GM19397 (cell line): ENCODE data around the gene RAC2.
A peak's percentile ranks its signal among the peaks of the same experiment; 100 is the strongest.

Source experiments
- ATAC-seq: cut with Tn5 transposase; IDR thresholded peaks from one replicate; pipeline ENCODE4 v1.9.1; 2021; ENCODE audit warnings: mild to moderate bottlenecking, moderate library complexity; ENCODE audit not compliant: unreplicated experiment

The RAC2 gene

DNA sequence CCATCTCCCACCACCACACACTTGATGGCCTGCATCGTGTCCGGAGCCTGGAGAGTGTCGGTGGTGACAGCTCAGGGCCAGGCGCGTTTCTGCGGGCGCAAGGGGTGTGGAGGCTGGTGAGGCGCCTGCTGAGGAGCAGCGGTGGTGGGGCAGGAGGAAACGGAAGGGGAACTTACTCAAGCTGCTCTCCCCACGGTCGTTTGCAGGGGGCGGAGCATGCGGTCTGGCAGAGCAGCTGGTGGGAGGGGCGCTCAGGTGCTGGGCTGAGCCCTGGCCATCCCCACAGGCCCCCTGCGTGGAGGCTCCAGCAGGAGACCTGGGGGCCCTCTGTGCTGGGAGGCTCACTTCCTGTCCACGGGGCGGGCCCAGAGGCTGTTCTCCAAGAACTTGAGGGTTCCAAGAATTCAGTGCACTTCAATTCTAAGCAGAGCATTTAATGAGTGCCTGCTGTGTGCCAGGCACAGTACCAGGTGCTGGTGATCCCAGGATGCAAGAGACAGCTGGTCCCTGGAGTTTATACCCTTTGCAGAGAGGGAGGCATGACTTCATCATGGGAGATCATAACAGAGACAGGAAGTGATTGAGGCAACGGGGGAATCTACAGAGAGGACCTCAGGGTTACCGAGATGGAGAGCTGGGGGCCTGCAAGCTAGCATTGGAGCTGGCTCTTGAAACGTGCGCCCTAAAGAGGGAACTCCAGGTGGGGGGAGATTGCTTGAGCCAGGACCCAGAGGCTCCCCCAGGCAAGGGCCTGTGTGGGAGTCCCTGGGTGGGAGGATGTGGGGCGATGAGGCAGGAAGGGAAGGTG, at the start of gene RAC2:
RAC2 (minus strand) TSS at position 156 of the 808 bp plus-strand sequence; CDS start at position 35, 121 bp downstream.
- peak; percentile 57 for ATAC-seq

DNA sequence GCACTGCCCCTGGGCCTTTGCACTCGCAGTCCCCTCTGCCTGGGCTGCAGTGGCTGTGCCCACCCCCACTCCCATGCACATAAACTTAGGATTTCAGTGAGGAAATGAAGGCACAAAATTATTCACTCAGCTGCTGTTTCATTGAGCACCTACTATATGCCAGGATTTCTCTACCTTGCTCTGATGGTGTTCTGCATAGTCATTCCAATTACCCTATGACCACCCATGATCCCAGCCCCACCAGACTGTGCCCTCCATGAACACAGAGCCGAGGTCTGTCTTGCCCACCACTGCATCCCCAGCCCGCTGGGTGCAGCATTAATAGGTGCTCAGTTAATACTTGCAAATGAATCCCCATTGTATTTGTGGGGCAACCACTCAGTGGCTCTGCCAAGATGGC, 49.1 kb upstream of the RAC2 start:
- ATAC-seq, result no peak

GRCh38 chr22:37292641-37293040, 48.6 kb upstream of the RAC2 start:
- no peak for ATAC-seq

GRCh38 chr22:37291559-37292298, 47.7 kb upstream of the RAC2 start:
- no peak for ATAC-seq

DNA sequence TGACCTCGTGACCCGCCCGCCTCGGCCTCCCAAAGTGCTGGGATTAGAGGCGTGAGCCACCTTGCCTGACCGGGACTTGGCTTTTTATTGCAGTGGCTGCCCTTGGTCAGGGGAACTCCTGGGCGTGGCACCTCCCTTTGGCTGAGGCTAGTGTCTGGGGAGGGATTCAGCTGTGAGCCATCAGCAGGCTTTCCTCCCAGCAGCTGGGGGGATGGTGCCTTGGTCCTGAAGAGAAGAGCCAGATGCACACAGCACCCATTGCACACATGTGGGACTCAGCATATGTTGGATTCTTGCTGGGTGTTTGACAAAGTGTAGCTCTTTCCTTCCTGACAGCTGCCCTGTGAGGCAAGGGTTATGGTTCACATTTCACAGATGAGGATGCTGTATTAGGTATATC, 46.7 kb upstream of the RAC2 start:
- ATAC-seq, result no peak

DNA sequence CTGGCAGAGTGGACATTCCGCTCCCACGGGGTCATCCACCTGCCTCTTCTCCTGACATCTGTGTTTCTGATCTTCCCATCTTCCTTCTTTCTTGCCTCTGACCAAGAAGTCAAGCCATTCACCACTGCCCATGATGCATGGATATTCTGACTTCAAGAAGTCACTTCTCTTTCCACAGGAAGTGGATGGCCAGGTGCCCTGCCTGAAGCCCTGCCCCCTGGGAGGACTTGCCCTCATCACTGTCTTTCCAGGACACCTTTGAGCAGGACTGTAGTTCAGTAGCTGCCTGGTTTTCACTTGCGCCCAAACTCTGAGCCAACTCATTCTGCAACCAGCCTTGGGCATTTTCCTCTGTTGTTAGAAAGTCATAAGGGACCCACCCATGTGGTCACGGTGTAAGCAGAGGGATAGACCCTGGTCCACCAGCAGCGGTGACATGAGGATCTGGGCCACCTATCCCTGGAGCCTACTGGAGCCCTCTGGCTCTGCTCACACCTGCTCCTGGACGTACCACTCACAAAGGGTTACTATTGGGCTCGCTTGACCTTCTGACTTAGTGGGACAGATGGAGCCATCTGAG, 45.2 kb upstream of the RAC2 start:
- no peak for ATAC-seq

- ATAC-seq, result no peak
Measured at GRCh38 chr22:37288521-37288920, 44.5 kb upstream of the RAC2 start.

- ATAC-seq, result no peak
Measured at GRCh38 chr22:37287550-37287951, 43.5 kb upstream of the RAC2 start.

DNA sequence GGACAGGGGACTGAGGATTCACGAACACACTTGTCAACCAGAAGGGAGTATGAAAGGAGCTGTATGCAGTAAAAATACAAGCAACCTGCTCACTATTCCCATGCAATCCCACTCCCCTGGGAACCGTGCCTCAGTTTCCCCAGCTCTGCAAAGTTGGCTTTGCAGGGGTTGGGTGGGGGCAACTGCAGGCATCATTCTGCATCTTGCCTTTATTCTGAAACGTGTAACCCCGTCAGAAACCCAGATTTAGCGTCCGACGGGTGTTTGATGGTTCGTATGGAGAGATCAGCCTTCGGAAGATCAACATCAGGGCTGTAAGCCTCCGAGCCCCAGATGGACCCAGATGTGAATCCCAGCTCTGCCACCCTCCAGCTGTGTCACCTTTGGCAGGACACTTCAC, 41.9 kb upstream of the RAC2 start:
- ATAC-seq, result no peak

DNA sequence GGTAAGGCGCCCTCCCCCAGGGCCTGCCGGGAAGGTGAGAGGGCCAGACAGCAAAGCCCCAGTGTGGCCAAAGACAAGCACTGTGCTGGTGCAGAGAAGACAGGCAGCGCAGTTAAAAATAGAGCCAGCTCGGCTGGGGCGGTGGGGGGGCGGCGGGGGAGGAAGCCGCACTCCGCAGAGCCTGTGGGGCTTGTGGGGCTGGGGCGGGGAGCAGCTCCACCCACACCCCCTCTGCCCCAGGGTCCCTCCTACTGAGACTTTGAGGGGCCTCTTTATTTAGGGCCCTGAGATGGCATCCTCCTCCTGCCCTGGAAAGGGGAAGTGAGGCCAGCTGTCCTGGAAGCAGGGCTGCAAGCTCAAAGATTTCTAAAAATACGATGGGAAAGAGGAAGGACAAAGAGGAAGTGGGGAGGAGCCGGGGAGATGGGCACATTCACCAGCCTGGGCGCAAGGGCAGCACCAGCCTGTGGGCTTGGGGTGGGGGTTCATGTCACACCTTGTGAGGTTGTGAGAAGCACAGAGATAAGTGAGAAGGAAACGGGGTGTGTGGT, 40.8 kb upstream of the RAC2 start:
- peak; percentile 43 for ATAC-seq

- no peak for ATAC-seq
Measured at GRCh38 chr22:37284126-37284804, 40.2 kb upstream of the RAC2 start.

- ATAC-seq, result no peak
Measured at GRCh38 chr22:37283393-37283937, 39.4 kb upstream of the RAC2 start.

DNA sequence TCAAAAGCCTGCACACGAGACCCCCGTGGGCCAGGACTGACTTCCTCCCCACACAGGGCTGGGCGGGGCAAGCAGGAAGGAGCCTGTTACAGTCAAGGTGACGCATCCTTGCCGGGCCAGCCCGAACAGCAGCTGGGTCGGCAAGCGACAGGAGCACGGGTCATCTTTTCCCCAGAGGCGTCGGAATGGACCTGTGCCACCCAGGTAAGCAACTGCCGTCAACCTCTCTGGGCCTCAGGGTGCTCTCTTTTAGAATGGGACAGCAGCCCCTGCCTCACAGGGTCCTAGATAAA, 38.3 kb upstream of the RAC2 start, which contains the start of gene CYTH4:
CYTH4 (plus strand) TSS at position 124 of the 293 bp plus-strand sequence; CDS start at position 186, 62 bp downstream.
- ATAC-seq, result no peak

GRCh38 chr22:37281646-37282384, 37.7 kb upstream of the RAC2 start:
- no peak for ATAC-seq

GRCh38 chr22:37281195-37281594, 37.1 kb upstream of the RAC2 start:
- no peak for ATAC-seq

GRCh38 chr22:37280718-37281117, 36.6 kb upstream of the RAC2 start:
- no peak for ATAC-seq

- ATAC-seq, result no peak
Measured at GRCh38 chr22:37279331-37280181, 35.5 kb upstream of the RAC2 start.

DNA sequence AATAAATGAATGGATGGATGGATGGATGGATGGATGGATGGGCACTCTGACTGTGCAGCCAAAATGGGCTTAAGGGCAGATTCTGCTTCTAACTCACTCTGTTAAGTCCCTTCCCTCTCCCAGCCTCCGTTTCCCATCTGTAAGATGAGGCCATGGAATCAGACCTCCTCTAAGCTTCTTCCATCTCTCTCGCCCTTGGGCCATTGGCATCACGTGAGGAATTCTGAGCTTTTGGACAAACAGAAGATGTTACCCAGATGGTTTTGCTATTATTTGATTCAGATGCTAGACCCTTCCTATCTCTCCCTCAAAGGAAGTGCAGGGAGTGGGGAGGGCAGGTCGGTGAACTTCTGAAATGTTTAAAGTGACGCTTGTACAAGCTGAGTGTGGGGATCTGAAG, 34.2 kb upstream of the RAC2 start:
- no peak for ATAC-seq

DNA sequence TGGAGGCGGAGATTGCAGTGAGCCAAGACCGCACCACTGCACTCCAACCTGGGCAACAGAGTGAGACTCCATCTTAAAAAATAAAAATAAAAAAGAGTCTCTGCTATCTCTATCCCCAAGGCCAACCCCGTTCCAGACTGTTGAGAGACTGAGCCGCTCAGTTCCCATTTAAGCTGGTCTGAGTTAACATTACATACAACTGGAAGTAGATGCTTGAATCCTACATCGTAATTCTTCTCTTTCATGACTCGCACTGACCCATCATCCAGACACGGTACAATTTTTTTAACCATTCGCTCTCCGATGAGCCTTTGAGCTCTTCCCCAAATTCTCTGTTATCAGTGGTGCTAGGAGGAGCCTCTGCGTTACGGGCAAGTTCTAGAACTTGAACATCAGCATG, 33.3 kb upstream of the RAC2 start:
- no peak for ATAC-seq
